Hematopoietic multipotent progenitor cell (in vitro differentiated cells): ENCODE measurements around the gene ATP6V0C. TPM values are rescaled to one million over a fixed set of nuclear protein-coding genes. Genes with fewer than 3 reads are reported as not detected.
"Not testable (repeated sequence)": the region's sequence is repeated elsewhere in the genome, so short reads cannot be mapped to it uniquely, and the experiment has no call there.

Experiments used
- DNase-seq, 3 donors: peaks; one replicate each; pipeline ENCODE4 v3.0.0-alpha.2; 2011 to 2015; ENCODE audit warnings: low read depth in 2 of 3, low spot score in 2 of 3
- total RNA-seq: library from RNA; depleted of rRNA; stranded (reverse); fragments of >200 nt; gene quantifications from one replicate; pipeline ENCODE4 v1.2.3, GENCODE V29; 2012

ATP6V0C gene
- total RNA-seq, 1 donor, result 80.8 TPM

- no peak for DNase-seq
Measured at GRCh38 chr16:2524339-2524938, 10.7 kb downstream of the ATP6V0C start.

- no peak for DNase-seq
Measured at GRCh38 chr16:2526135-2526534, 12.4 kb downstream of the ATP6V0C start.

- DNase-seq, result no peak
Measured at GRCh38 chr16:2527071-2527783, 13.5 kb downstream of the ATP6V0C start.

- no peak for DNase-seq
Measured at GRCh38 chr16:2527784-2528100, 14.0 kb downstream of the ATP6V0C start.

- DNase-seq, result no peak
Measured at GRCh38 chr16:2528161-2529060, 14.7 kb downstream of the ATP6V0C start.

- DNase-seq, result no peak
Measured at GRCh38 chr16:2529061-2529931, 15.5 kb downstream of the ATP6V0C start.

- no peak for DNase-seq
Measured at GRCh38 chr16:2529961-2530628, 16.3 kb downstream of the ATP6V0C start.

- no peak for DNase-seq
Measured at GRCh38 chr16:2530629-2531318, 17.0 kb downstream of the ATP6V0C start.

GRCh38 chr16:2531371-2531695 lies 17.6 kb downstream of the ATP6V0C start, which contains the start of gene CEMP1:
Gene CEMP1, minus strand, starts transcription at chr16:2531408. Its CDS starts 335 bp downstream, at chr16:2531073.
- no peak for DNase-seq

GRCh38 chr16:2531696-2532493 lies 18.1 kb downstream of the ATP6V0C start:
- peak; percentile 88 to 96 (median 96) for DNase-seq

GRCh38 chr16:2532494-2533141 lies 18.9 kb downstream of the ATP6V0C start:
- peak in 2 of 3 donors; percentile 47 to 52 for DNase-seq

- not testable (repeated sequence) for DNase-seq
Measured at GRCh38 chr16:2533142-2533755, 19.5 kb downstream of the ATP6V0C start.

GRCh38 chr16:2533912-2534311 lies 20.2 kb downstream of the ATP6V0C start:
- DNase-seq, result no peak

GRCh38 chr16:2534335-2534734 lies 20.6 kb downstream of the ATP6V0C start:
- not testable (repeated sequence) for DNase-seq

GRCh38 chr16:2535625-2536013 lies 21.9 kb downstream of the ATP6V0C start:
- DNase-seq, result no peak

GRCh38 chr16:2537451-2538379 lies 24.0 kb downstream of the ATP6V0C start, which contains the start of gene PDPK1:
Gene PDPK1, plus strand, starts transcription at chr16:2538021. Its CDS starts 92 bp downstream, at chr16:2538113.
- peak; percentile 83 to 97 (median 93) for DNase-seq
